ENCODE results near the gene EML3.

EML3 gene

GRCh38 chr11:62552485-62553079, 60.0 kb downstream of the EML3 start:
- ATAC-seq: no peak
- TF ChIP-seq ZNF8 (CRISPR knock-in tag; IDR thresholded peaks at IDR 0.05) (no peak), OSR1 (CRISPR knock-in tag; IDR thresholded peaks at IDR 0.05) (no peak), SNAI2 (CRISPR knock-in tag; IDR thresholded peaks at IDR 0.05) (0 out of 2 replicates have a peak, but pooled peaks have one; percentile 38), TSHZ2 (CRISPR knock-in tag; IDR thresholded peaks at IDR 0.05) (no peak), PPARA (CRISPR knock-in tag; IDR thresholded peaks at IDR 0.05; ENCODE audit: borderline replicate concordance) (no peak), ZFP30 (CRISPR knock-in tag; IDR thresholded peaks at IDR 0.05) (no peak)

Measured in SK-N-SH treated with all-trans-retinoic acid at 6 μM for 48 hours (cell line).